Activated CD8-positive, alpha-beta memory T cell treated with anti-CD3 and anti-CD28 coated beads for 48 hours (primary cell): ENCODE measurements around the gene RASGRP3.
"Not testable (repeated sequence)": the region's sequence is repeated elsewhere in the genome, so short reads cannot be mapped to it uniquely, and the experiment has no call there.

Experiments
- DNase-seq, 3 experiments: peaks; one replicate each; pipeline ENCODE4 v3.0.0-alpha.2; 2020; ENCODE audit warnings: low read depth in 2 of 3, low spot score in 2 of 3

RASGRP3 gene

GRCh38 chr2:33457556-33458247, 18.7 kb upstream of the RASGRP3 start:
- DNase-seq: no peak

- no peak for DNase-seq
Observed at GRCh38 chr2:33458248-33458819, 18.1 kb upstream of the RASGRP3 start.

- no peak for DNase-seq
Observed at GRCh38 chr2:33459745-33460144, 16.7 kb upstream of the RASGRP3 start.

- DNase-seq: not testable (repeated sequence)
Observed at GRCh38 chr2:33462512-33462911, 13.9 kb upstream of the RASGRP3 start.

GRCh38 chr2:33467413-33467812, 9.0 kb upstream of the RASGRP3 start:
- no peak for DNase-seq

- no peak for DNase-seq
Observed at GRCh38 chr2:33469238-33469637, 7.2 kb upstream of the RASGRP3 start.

- DNase-seq: peak in 2 of 3 experiments; percentile 38 to 42
Observed at GRCh38 chr2:33475224-33476130, 972 bp upstream of the RASGRP3 start.

- DNase-seq: no peak
Observed at GRCh38 chr2:33476793-33477190, 343 bp downstream of the RASGRP3 start.

GRCh38 chr2:33477473-33478468, 1.3 kb downstream of the RASGRP3 start:
- DNase-seq: no peak

- DNase-seq: no peak
Observed at GRCh38 chr2:33478968-33479731, 2.7 kb downstream of the RASGRP3 start.

- no peak for DNase-seq
Observed at GRCh38 chr2:33482518-33482917, 6.1 kb downstream of the RASGRP3 start.

GRCh38 chr2:33484042-33484621, 7.7 kb downstream of the RASGRP3 start:
- no peak for DNase-seq

GRCh38 chr2:33485051-33485450, 8.6 kb downstream of the RASGRP3 start:
- DNase-seq: no peak

- no peak for DNase-seq
Observed at GRCh38 chr2:33486544-33486943, 10.1 kb downstream of the RASGRP3 start.

GRCh38 chr2:33488178-33488690, 11.8 kb downstream of the RASGRP3 start:
- no peak for DNase-seq

GRCh38 chr2:33488715-33489540, 12.5 kb downstream of the RASGRP3 start:
- no peak for DNase-seq

GRCh38 chr2:33489835-33490431, 13.5 kb downstream of the RASGRP3 start:
- no peak for DNase-seq

GRCh38 chr2:33491441-33492084, 15.1 kb downstream of the RASGRP3 start:
- DNase-seq: no peak
